Small intestine (tissue), 7 donors: Measurements from ENCODE around the gene JUNB. TPM values are rescaled to one million over a fixed set of nuclear protein-coding genes. Genes with fewer than 3 reads are reported as not detected.

ENCODE experiments used
- DNase-seq, 2 donors: peaks; one replicate each; pipeline versions ENCODE4 v3.0.0 to v3.0.0-alpha.2; 2013
- FAIRE-seq: peaks from 2 replicates; lab custom pipeline; 2012; peaks lifted over from hg19 to GRCh38; lab: Jason Lieb, UNC
- H3K27ac ChIP-seq, 3 donors: one replicate each; pipeline ENCODE4 v1.5.1; 2013; ENCODE audit warnings: low read length in 2 of 3, mild to moderate bottlenecking in 2 of 3, control low read depth in 1 of 3, inconsistent platforms in 1 of 3, low read depth in 1 of 3, moderate library complexity in 1 of 3
- H3K27me3 ChIP-seq, 3 donors: one replicate each; pipeline ENCODE4 v1.6.1; 2013; ENCODE audit warnings: low read length in 3 of 3, inconsistent platforms in 1 of 3; ENCODE audit not compliant: control insufficient read depth in 3 of 3, insufficient read depth in 3 of 3
- H3K36me3 ChIP-seq, 3 donors: one replicate each; pipeline ENCODE4 v1.6.1; 2013; ENCODE audit warnings: low read length in 3 of 3, inconsistent platforms in 1 of 3, low read depth in 1 of 3, mild to moderate bottlenecking in 1 of 3, moderate library complexity in 1 of 3; ENCODE audit not compliant: control insufficient read depth in 3 of 3, insufficient read depth in 2 of 3
- H3K4me1 ChIP-seq, 3 donors: one replicate each; pipeline ENCODE4 v1.6.1; 2013; ENCODE audit warnings: low read length in 2 of 3, inconsistent platforms in 1 of 3, low read depth in 1 of 3, mild to moderate bottlenecking in 1 of 3, moderate library complexity in 1 of 3; ENCODE audit not compliant: control insufficient read depth in 3 of 3, insufficient read depth in 2 of 3
- H3K4me3 ChIP-seq, 3 donors: one replicate each; pipeline ENCODE4 v1.5.1; 2013; ENCODE audit warnings: low read length in 3 of 3, control low read depth in 1 of 3, inconsistent platforms in 1 of 3, low read depth in 1 of 3, mild to moderate bottlenecking in 1 of 3, moderate library complexity in 1 of 3
- H3K9me3 ChIP-seq, 2 donors: one replicate each; pipeline ENCODE4 v1.6.1; 2013; ENCODE audit warnings: low read depth in 1 of 2, low read length in 1 of 2; ENCODE audit not compliant: control insufficient read depth in 2 of 2, insufficient read depth in 1 of 2
- WGBS, 3 donors: extraction: QIAGEN DNeasy Blood & Tissue Kit; methylation state at CpG; one replicate each; pipeline ENCODE4 v1.1.7; 2013; 5-methylcytosine and 5-hydroxymethylcytosine counted together
- polyA plus RNA-seq, 4 donors: library from polyadenylated mRNA; stranded (reverse) in 3 of 4; unstranded in 1 of 4; fragments of 200-250 nt in 3 of 4; fragments of 120-200 nt in 1 of 4; gene quantifications; one replicate each; pipeline versions ENCODE4 v1.2.1 to v1.2.3, GENCODE V29; 2013
- donor health status: healthy with polysubstance abuse.
- donor health status: control.
- donor health status: control.
- donor health status: Bipolar disorder and iron deficiency.
- donor health status: healthy.

JUNB gene
- polyA plus RNA-seq, 4 donors, result 44.7 to 234 (median 135) TPM

DNA sequence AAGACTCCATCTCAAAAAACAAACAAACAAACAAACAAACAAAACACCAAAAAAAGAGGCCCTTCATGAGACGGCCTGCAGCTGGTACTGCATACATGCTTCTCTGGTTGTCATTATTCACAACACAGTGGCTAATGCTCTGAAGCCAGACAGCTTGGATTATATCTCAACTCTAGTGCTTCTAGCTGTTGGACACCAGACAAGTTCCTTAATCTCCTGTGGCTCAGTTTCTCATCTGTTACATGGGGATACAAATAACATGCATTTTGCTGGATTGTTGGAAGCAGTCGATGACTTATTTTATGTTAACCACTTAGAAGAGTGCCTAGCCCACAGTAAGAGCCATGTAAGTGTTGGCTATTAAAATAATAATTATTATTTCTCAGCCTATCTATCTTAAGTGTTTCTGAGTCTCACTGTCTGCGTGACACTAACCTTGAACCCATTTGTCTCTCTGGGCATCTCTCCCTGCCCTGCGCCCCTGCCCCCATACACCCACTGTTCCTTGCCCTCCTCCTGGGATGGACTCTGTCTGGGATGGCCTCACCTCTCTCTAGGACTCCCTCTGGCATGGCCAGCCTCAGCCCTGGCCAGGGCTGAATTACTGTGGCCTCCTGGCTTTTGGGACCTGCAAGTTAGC is 3.1 kb upstream of the JUNB start:
- DNase-seq (no peak), FAIRE-seq (no peak)
- Histone ChIP-seq H3K27ac (peak overlapping the region; percentile 98 to 100 (median 99)), H3K4me3 (peak overlapping the region in 2 of 3 donors; percentile 60), H3K27me3 (no peaks in the 10 kb centered on the region), H3K9me3 (no peaks in the 10 kb centered on the region), H3K36me3 (peaks cover 0 to 8% (median 0%) of the 10 kb centered on the region in 3 donors), H3K4me1 (peaks cover 14 to 70% (median 15%) of the 10 kb centered on the region in 3 donors)
- 17 to 34% (median 24%) methylated on average over 4 of the region's 4 CpGs for WGBS, 3 donors

- Histone ChIP-seq H3K36me3 (peaks cover 0 to 8% (median 0%) of the 10 kb centered on the region in 3 donors), H3K4me1 (peaks cover 9 to 65% (median 9%) of the 10 kb centered on the region in 3 donors), H3K9me3 (no peaks in the 10 kb centered on the region), H3K4me3 (peak overlapping the region in 2 of 3 donors; percentile 60), H3K27ac (peak overlapping the region; percentile 98 to 100 (median 99)), H3K27me3 (no peaks in the 10 kb centered on the region)
- WGBS, 3 donors, result 1 to 3% (median 3%) methylated on average over 12 of the region's 12 CpGs
- peak; percentile 84 to 92 for DNase-seq
- FAIRE-seq, result no peak
These were observed 2.6 kb upstream of the JUNB start for GRCh38 chr19:12788682-12789097.

DNA sequence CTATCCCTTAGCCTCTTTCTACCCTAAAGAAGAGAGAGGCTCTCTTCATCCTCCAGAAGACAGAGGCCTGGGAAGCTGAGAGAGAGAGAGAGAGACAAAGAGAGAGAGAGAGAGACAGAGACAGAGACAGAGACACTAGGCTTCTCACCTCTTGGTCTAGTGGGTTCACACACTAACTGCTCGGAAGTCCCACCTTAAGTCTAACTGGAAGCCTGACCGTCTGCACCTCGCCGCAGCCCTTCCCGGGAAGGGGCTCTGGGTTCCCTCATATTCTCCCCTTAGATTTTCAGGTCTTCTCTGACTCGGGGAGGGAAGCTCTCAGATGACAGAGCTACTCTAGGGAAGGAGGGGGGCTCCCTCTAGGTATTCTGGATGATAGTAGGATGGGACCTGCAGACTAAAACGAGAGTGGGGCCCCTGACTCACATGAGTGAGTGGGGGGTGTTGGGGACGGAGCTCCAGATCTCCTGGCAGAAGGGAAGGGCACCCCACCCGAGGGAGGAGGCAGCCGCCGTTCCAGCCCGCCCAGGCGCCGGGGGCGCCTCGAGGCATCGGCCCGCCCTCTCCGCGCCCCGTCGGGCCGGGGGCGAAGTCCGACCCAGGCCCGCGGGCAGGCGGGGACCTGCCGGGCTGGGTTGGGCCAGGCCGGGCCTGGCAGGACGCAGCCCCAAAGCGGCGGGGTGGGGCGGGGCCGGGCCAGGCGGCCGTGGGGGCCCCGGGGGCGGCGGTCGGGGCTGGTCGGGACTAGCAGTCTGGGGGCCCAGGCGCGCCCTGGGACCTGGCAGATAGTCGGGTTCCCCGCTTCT is 2.0 kb upstream of the JUNB start:
- peaks cover 0 to 8% (median 0%) of the 10 kb centered on the region in 3 donors for H3K36me3 ChIP-seq
- H3K4me1 ChIP-seq, result peaks cover 8 to 63% (median 8%) of the 10 kb centered on the region in 3 donors
- no peaks in the 10 kb centered on the region for H3K27me3 ChIP-seq
- 0 to 3% (median 1%) methylated on average over 15 to 46 of the region's 46 CpGs for WGBS, 3 donors
- FAIRE-seq, result no peak
- no peaks in the 10 kb centered on the region for H3K9me3 ChIP-seq
- peak overlapping the region; percentile 98 to 100 (median 99) for H3K27ac ChIP-seq
- H3K4me3 ChIP-seq, result peak overlapping the region; percentile 33 to 97 (median 60)
- peak in 1 of 2 donors; percentile 90 for DNase-seq

- no peak for FAIRE-seq
- 0 to 1% (median 0%) methylated on average over 43 to 56 of the region's 56 CpGs for WGBS, 3 donors
- Histone ChIP-seq H3K4me1 (peaks cover 8 to 63% (median 8%) of the 10 kb centered on the region in 3 donors), H3K27me3 (no peaks in the 10 kb centered on the region), H3K4me3 (peak overlapping the region; percentile 33 to 97 (median 60)), H3K9me3 (no peaks in the 10 kb centered on the region), H3K27ac (peak overlapping the region; percentile 98 to 99 (median 98)), H3K36me3 (peaks cover 0 to 8% (median 0%) of the 10 kb centered on the region in 3 donors)
- DNase-seq, result peak; percentile 95 to 99
These were observed 1.2 kb upstream of the JUNB start for GRCh38 chr19:12789904-12790619.

GRCh38 chr19:12790628-12791344 is 500 bp upstream of the JUNB start:
- Histone ChIP-seq H3K9me3 (no peaks in the 10 kb centered on the region), H3K27ac (peak overlapping the region; percentile 98 to 99 (median 98)), H3K36me3 (peaks cover 0 to 8% (median 0%) of the 10 kb centered on the region in 3 donors), H3K27me3 (no peaks in the 10 kb centered on the region), H3K4me3 (peak overlapping the region; percentile 33 to 97 (median 60)), H3K4me1 (peaks cover 3 to 61% (median 8%) of the 10 kb centered on the region in 3 donors)
- WGBS, 3 donors, result 0 to 2% (median 1%) methylated on average over 22 of the region's 22 CpGs
- no peak for FAIRE-seq
- DNase-seq, result peak; percentile 55 to 61

DNA sequence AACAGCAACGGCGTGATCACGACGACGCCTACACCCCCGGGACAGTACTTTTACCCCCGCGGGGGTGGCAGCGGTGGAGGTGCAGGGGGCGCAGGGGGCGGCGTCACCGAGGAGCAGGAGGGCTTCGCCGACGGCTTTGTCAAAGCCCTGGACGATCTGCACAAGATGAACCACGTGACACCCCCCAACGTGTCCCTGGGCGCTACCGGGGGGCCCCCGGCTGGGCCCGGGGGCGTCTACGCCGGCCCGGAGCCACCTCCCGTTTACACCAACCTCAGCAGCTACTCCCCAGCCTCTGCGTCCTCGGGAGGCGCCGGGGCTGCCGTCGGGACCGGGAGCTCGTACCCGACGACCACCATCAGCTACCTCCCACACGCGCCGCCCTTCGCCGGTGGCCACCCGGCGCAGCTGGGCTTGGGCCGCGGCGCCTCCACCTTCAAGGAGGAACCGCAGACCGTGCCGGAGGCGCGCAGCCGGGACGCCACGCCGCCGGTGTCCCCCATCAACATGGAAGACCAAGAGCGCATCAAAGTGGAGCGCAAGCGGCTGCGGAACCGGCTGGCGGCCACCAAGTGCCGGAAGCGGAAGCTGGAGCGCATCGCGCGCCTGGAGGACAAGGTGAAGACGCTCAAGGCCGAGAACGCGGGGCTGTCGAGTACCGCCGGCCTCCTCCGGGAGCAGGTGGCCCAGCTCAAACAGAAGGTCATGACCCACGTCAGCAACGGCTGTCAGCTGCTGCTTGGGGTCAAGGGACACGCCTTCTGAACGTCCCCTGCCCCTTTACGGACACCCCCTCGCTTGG is 966 bp downstream of the JUNB start:
- Histone ChIP-seq H3K27me3 (no peaks in the 10 kb centered on the region), H3K27ac (peak overlapping the region; percentile 98 to 99 (median 98)), H3K4me3 (peak overlapping the region; percentile 85 to 97 (median 89)), H3K4me1 (peaks cover 0 to 58% (median 3%) of the 10 kb centered on the region in 3 donors), H3K9me3 (no peaks in the 10 kb centered on the region), H3K36me3 (peaks cover 0 to 15% (median 0%) of the 10 kb centered on the region in 3 donors)
- 0% methylated on average over 72 to 84 of the region's 84 CpGs for WGBS, 3 donors
- FAIRE-seq (no peak), DNase-seq (peak; percentile 73 to 75)

DNA sequence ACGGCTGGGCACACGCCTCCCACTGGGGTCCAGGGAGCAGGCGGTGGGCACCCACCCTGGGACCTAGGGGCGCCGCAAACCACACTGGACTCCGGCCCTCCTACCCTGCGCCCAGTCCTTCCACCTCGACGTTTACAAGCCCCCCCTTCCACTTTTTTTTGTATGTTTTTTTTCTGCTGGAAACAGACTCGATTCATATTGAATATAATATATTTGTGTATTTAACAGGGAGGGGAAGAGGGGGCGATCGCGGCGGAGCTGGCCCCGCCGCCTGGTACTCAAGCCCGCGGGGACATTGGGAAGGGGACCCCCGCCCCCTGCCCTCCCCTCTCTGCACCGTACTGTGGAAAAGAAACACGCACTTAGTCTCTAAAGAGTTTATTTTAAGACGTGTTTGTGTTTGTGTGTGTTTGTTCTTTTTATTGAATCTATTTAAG is 1.6 kb downstream of the JUNB start:
- H3K27ac ChIP-seq, result peak overlapping the region; percentile 98 to 99 (median 98)
- FAIRE-seq (no peak), DNase-seq (no peak)
- peaks cover 0 to 53% (median 3%) of the 10 kb centered on the region in 3 donors for H3K4me1 ChIP-seq
- peaks cover 0 to 20% (median 0%) of the 10 kb centered on the region in 3 donors for H3K36me3 ChIP-seq
- no peaks in the 10 kb centered on the region for H3K27me3 ChIP-seq
- H3K4me3 ChIP-seq, result peak overlapping the region; percentile 85 to 97 (median 89)
- no peaks in the 10 kb centered on the region for H3K9me3 ChIP-seq
- 0 to 1% (median 0%) methylated on average over 22 of the region's 22 CpGs for WGBS, 3 donors
